Thyroid gland (tissue), 4 donors: ENCODE results near the gene CEP85.

Experiments
- CTCF ChIP-seq, 6 experiments: fragments of 200-600 bp in 3 of 6; fragments of 450-650 bp in 3 of 6; sonication (generic) in 3 of 6; IDR thresholded peaks; one replicate each; pipeline ENCODE4 v1.5.1; 2016 to 2019; ENCODE audit warnings: antibody characterized with exemption in 6 of 6, mild to moderate bottlenecking in 2 of 6, inconsistent platforms in 1 of 6, moderate library complexity in 1 of 6
- POLR2A ChIP-seq, 2 donors: fragments of 450-650 bp; IDR thresholded peaks; one replicate each; pipeline ENCODE4 v1.6.1; 2017; ENCODE audit warnings: antibody characterized with exemption in 2 of 2, mild to moderate bottlenecking in 2 of 2, moderate library complexity in 1 of 2

- no peak for TF ChIP-seq POLR2A (IDR thresholded peaks at IDR 0.05)
- TF ChIP-seq CTCF (IDR thresholded peaks at IDR 0.05), result no peak
Measured at GRCh38 chr1:26234644-26235370, 807 bp downstream of the CEP85 start.
